ENCODE measurements around the gene SCN4B.
"Not testable (repeated sequence)": the region's sequence is repeated elsewhere in the genome, so short reads cannot be mapped to it uniquely, and the experiment has no call there.

SCN4B gene, protein sequence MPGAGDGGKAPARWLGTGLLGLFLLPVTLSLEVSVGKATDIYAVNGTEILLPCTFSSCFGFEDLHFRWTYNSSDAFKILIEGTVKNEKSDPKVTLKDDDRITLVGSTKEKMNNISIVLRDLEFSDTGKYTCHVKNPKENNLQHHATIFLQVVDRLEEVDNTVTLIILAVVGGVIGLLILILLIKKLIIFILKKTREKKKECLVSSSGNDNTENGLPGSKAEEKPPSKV

DNA sequence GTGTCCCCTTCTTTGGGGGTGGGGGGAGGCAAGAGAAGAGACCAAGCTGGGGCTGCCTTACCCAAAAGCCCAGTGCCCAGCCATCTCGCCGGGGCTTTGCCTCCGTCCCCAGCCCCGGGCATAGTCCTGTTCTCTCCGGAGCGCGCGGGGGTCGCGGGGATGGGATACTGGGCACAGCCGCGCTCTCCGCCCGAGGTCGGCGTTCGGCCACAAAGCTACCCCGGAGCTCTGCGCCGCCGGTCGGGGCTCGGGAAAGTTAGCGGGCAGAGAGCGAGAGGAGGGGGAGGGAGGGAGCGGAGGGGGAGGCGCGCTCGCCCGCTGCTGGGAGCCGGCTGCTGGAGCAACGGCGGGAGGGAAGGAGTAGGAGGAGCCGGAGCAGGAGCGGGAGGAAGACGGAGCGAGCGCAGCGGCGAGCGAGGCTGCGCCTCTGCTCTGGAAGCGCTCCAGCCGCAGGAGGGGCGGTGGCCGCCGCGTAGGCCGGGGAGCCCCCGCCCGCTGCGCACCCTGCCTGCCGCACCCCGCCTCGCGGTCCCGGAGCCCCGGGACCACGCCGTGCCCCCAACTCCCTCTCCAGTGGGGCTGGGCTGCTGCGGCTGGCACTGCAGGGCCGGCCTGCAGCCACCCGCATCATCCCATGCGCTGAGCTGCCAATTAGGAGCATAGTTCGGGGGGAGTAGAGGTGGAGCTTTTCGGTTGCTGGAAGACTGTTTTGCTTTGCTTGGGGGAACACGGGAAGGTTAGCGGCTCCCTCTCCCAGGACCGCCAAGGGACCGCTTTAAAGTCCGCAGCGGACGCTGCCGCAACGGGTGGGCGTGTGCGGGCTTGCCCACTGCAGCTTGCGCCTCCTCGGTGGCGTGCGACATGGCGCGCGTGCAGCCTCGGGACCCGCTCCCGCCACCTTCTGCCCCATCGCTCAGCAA lies at the start of gene SCN4B:
TSS of gene SCN4B (minus strand) at position 272 of the 920 bp plus-strand sequence. CDS start at position 122, 150 bp downstream.
- DNase-seq, result no peak

DNA sequence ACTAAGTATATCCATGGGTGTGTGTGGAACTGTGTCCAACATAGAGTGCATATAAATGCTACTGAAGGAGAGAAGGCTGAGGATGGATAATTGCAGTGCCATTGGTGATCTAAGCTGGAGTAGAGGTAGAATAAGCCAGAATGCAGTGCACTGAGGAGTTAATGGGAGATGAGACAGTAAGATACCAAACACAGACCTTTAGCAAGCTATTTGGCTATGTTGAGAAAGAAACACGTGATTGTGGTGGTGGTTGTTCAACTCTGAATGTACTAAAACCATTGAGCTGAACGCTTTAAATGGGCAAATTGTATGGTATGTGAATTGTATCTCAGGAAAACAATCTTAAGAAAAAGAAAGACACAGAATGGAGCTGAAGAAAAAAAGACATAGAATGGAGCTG lies 49.3 kb upstream of the SCN4B start:
- DNase-seq, result no peak

DNA sequence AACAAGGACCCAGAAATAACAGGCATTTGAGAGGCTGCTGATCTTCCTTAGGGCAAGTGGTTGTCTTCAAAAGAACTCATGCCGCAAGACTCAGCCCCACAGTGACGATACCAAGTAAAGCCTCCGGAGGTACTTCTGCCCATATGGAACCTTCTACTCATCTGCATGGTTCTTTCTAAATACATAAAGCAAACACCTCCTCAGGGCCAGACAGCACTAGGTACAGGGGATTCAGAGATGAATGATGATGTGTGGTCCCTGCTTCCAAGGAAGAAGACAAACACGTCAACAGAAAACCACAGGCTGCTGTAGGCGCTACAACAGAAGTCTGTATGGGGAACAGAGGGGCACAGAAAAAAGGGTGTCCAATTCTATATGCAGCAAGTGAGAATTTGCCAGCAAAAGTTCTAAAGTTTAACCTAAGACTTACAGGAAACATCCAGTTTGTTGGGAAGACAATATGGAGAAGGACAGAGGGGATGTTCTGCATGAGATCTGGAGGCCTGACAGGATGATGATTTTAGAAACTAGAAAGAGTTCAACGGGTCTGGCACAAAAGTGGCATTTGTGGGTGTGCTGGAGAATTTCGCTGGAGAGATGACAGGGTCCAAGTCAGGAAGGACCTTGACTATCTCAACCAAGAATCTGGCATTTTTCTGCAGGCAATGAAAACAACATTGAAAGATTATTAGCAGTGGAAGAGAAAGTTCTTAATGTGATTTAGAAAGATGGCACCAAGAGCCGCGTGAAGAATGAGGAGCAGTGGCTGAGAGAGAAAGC lies 48.5 kb upstream of the SCN4B start:
- DNase-seq, result peak; percentile 33

DNA sequence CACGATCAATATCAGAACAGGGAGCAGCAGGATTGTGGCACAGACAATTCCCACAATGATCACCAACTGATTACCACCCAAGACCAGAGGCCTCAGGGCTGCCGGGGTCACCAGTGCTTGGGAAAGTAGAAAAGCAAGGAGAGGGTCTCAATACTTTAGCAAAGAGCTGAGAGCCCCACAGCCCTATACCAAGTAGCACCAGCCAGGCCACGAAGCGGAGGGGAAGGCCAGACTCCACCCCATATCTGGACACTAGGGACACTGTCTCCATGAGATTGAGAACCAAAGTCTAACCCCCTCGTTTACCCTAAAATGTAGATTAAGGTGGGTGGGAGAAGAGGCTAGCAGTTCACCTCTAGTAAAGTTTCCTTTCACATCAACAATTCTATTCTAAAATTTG lies 47.9 kb upstream of the SCN4B start:
- DNase-seq, result no peak

DNA sequence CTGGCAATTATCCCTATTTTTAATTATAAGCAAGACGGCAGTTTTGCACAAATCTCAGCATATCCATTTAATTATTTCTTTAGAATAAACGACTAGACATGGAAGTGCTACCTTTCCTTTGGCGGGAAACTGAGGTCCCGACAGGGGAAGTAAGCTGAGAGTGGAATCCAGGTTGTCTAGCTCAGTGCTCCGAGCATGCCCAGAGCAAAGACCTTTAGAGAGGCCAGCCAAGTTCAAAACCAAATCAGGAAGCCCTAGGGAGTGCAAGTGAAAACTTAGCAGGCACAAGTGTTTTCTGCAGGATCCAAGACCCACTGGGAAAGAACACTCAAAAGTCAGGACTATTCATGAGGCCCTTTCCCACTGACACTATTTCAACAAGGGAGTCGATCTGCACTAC lies 46.5 kb upstream of the SCN4B start:
- no peak for DNase-seq

DNA sequence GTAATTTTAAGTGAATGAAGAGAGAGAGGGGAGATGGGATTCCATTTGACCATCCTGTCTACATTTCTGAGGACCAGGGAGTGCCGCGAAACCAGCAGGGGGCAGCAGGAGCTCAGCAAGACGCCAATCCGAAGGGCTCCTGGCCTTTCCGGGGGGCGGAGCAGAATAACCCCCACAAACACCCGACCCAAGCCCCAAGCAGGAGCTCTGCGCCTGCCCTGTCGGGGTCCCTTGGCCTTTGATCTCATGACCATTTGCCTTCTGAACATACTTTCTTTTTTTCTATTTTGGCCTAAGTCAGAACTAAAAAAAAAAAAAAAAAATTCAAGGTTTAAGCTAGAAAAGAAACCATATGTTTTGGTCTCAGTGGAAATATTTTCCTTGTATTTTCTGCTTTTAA lies 45.7 kb upstream of the SCN4B start:
- peak; percentile 83 for DNase-seq

DNA sequence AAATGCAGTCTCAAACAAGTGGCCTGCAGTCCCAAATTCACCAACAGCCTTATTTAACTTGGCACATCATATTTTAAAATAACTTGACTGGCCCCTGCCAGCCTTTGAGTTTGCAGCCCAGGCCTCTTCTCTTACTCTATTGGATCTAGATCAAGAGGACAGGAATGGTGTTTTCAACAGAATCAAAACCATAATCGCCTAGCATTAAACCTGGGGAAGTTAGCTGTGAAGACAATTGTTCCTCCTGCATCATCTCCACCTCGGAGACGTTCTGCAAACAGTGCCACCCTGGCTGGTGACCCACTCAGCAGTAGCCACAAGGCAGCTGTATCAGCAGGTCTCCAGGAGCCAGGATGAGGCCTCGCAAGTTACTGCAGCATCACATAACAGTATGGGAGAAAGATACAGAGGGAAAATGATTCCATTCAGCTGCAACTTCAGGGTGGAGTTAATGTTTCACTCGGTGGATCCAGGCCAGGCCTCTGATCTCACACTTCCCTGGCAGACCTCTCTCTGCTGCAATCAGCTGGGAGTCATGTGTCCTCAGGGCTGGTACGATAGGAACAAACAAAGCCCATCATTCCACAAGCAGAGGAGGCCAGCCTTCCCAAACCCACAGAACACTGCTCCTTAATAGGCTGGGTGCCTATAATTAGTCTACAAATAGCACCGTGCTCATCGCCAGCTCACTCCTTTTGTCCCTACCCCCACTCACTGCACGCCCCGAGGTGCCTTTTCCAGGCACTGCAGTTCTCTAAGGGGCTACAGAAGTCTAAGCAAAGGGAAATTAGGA lies 42.4 kb upstream of the SCN4B start:
- DNase-seq, result no peak

DNA sequence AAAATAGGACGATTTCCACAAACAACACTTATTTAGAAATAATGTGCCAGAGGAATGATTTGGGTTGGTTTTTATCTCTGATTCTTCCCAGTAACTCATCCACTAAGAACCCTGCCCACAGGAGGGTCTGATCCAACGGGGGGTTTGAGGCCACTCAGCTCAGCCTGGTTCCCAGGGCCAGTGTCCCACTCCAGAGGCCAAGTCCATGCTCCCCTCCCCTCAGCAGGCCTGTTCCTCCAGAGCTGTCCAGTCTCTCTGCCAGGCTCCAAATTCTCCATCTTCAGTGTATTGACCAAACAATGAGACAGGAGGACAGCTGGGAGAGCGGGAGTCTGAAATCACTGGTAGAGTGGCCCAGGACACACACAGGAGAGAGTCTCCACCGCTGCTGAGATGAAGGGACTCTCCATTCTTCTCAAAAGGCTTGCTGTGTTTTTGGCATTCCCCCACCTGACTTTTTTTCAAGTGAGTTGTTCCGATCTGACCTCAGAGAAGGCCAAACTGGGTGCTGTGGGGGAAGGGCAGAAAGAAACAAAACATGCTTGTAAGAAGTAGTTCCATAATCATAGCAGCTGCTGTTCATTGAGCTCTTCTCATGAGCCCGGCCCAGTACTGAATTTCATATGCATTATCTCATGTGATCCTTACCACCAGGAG lies 41.4 kb upstream of the SCN4B start:
- no peak for DNase-seq

DNA sequence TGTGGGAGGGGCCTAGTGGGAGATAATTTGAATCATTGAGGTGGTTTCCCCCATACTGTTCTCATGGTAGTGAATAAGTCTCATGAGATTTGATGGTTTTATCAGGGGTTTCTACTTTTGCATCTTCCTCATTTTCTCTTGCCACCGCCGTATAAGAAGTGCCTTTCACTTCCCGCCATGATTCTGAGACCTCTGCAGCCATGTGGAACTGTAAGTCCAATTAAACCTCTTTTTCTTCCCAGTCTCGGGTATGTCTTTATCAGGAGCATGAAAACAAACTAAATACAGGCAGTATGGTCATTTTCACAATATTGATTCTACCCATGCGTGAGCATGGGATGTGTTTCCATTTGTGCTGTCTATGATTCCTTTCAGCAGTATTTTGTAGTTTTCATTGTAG lies 40.2 kb upstream of the SCN4B start:
- DNase-seq, result not testable (repeated sequence)

DNA sequence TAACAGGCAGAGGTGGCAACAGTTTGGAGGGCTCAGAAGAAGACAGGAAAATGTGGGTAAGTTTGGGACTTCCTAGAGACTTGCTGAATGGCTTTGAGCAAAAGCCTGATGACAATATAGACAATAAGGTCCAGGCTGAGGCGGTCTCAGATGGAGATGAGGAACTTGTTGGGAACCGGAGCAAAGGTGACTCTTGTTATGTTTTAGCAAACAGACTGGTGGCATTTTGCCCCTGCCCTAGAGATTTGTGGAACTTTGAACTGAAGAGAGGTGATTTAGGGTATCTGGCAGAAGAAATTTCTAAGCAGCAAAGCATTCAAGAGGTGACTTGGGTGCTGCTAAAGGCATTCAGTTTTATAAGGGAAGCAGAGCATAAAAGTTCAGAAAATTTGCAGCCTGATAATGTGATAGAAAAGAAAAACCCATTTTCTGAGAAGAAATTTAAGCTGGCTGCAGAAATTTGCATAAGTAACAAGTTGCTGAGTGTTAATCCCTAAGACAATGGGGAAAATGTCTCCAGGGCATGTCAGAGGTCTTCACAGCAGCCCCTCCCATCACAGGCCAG lies 38.4 kb upstream of the SCN4B start:
- not testable (repeated sequence) for DNase-seq

DNA sequence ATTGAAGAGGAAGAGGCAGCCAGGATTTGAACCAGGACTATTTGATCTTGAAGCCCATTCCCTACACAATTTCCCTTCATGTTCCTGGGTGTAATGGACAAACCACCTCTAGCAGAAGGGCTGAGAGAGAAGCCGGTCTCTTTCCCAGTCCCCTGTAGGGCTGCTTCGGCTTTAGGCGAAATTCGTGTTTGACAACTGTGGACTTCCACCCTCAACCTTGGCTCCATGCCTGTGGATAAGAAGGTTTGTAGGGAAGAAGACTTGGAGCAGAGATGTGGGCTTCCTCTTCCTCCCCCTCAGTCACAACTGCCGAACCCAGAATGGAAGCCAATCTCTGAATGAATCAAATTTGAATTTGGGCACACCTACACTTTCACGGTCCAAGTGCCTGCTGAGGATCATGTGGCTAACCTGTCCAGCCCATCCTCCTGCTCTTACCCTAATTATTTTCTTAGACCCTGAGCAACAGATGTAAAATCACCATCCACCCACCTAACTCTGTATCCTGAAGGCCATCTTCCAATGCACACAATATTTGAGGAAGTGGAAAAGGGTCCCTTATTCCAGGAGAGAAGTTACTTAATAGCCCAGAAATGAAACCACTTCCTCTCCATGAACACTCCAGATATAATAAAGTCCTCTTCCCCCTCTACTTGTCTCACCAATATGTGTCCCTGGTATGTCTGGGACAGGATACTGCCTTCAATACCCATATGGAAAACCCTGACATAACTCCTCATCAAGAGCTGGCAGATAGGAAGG lies 33.9 kb upstream of the SCN4B start:
- no peak for DNase-seq

DNA sequence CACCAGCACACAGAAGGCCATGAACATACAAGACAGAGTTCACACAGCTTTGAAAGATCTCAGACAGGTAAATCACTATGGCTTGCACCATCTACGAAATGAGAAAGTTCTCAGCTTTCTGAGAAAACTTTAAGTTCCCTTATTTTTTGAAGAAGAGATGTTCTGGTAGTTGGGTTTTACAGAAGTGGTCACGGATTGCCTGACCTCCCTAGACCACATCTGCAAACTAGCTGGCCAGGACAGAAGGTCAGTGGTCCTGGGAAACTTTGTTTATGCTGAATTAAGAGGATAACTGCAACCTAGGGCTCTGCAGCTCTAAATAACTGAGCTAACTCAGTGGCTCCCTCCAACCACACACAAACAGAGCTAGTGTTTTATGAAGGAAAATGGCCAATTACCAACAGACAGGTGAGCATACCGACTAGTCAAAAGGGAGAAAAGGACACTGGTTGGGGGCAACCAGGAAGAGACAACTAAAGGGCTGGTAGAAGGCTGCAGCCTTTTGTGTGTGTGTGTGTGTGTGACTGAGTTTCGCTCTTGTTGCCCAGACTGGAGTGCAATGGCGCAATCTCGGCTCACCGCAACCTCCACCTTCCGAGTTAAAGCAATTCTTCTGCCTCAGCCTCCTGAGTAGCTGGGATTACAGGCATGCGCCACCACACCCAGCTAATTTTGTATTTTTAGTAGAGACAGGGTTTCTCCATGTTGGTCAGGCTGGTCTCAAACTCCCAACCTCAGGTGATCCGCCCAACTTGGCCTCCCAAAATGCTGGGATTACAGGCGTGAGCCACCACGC lies 32.4 kb upstream of the SCN4B start:
- DNase-seq, result no peak

DNA sequence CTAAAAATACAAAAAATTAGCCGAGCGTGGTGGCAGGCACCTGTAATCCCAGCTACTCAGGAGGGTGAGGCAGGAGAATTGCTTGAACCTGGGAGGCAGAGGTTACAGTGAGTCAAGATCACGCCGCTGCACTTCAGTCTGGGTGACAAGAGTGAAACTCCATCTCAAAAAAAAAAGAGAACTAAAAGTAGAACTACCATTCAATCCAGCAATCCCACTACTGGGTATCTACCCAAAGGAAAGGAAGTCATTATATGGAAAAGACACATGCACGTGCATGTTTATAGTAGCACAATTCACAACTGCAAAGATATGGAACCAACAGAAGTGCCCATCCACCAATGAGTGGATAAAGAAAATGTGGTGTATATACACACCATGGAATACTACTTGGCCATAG lies 31.1 kb upstream of the SCN4B start:
- DNase-seq, result not testable (repeated sequence)

DNA sequence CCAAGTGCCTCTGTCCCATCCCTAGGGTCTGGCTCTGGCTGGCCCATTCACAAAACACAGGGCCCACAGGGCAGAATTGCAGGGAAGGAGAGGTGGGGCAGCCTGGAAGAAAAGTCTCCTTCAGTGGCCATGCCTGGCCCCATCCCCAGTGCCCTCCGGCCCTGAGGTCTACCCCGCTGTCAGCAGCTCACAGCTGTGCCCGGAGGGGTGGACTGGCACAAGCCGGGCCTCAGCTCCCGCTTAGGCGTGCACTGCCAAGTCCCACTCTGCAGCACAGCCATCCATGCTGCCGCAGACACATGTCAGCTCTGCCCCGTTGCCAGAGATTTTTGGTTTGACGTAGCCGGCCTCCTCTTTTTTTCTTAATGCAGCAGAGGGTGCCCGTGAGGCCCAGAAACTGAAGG lies 27.7 kb upstream of the SCN4B start:
- no peak for DNase-seq

DNA sequence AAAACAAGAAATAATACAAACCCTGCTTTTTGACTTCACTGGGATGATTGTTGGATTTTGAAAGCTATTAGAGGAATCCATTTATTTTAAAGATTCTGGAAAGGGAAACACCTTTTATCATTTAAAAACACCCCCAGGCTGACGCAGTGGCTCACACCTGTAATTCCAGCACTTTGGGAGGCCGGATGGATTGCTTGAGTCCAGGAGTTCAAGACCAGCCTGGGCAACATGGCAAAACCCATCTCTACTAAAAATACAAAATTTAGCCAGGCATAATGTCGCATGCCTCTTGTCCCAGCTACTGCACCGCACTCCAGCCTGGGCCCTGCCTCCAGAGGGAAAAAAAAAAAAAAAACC lies 24.1 kb upstream of the SCN4B start:
- DNase-seq, result no peak

DNA sequence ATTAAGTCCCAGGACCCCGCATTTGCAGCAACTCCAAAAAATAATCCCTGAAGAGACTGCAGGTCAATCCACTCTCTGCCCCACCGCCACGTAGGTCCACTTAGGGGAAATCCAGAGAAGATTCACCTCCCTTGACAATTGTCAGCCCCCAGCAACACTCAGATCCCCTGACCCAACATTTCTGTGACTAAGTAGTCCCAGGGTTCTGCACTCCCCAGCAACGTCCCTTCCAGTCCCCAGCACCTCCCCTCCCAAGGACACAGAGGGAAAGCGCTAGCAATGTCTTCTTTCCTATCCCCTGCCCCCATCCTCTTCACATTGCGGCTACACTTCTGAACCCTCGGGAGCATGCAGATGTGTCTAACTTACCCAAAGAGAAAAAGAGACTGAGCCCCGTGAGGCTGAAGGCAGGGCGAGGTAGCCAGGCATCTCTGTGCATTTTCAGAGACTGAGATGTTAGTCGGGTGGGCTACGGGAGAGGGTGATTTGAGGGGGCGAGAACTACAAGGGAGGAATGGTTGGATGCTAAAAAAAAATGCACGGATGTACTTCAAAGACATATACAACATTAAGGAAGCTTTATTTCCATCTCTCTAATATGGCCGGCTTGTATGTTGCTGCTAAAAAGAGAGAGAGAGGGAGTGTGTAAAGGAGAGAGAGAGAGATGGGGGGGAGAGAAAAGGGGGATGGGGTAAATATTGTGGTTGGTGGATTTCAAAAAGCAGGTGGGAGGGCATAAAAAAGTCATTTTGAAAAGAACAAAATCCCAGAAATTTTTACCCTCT lies 23.6 kb upstream of the SCN4B start, which contains the start of gene SCN2B:
TSS of gene SCN2B (minus strand) at position 647 of the 785 bp plus-strand sequence. CDS start at position 439, 208 bp downstream.
- DNase-seq, result no peak

DNA sequence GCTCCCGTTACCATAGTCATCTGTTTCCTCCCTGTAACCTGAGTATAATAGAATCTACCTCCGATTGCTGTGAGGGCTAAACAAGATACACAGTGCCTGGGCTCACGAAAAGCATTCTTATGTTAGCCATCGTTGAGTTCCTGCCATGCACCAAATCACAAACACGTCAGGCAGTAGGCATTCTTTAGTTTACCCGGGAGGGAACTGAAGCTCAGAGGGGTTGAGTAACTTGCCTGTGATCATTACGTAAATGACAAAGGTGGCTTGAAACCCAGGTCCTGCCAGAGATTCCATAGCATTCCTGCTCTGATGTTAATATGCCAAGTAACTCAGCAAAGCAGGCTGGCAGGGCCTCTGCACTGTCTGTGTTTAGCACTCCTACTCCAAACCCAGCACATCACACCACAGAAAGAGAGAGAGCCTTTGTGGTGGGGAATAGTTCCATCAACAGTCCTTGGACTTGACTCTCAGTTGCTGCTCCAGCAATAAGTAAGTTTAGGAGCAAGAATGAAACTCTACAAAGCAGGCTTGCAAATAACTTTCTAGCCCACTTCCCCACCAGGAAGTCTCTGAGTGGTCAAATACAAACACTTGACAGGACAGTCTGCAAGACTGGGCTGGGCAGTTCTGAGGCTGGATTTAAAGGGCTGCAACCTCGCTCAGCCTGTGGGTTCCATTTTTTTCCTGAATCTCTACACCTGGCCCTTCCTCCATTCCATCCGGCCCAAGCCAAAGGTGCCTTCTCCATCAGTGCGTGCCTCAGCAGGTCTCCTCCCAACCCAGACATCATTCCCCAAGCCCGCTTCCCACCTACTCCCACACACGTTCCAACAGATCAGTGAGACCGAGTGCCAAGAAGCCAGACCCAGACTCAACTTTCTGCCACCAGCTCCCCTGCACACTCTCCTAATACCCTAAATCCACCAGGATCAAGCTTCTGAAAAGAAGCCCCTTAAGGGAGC lies 22.7 kb upstream of the SCN4B start:
- no peak for DNase-seq

DNA sequence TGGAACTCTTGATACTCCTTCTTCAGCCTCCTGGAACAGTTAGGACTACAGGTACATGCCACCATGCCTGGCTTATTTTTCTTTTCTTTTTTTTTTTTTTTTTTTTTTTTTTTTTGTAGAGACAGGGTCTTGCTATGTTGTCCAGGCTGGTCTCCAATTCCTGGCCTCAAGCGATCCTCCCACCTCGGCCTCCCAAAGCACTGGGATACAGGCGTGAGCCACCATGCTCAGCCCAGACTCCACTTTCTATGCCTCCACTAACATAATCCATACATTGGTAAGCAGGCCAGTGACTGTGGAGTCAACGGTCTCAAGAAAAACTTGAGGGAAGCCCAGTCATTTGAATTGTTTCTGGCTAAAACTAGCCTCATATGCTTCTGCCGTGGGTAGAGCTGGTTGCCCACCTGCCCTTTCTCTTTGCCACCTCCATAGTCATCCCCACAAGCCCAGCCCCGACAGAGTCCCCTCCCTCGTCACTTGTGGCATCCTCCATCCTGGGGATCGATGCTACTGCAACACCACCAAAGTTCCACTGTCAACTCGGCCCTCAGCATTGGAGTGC lies 21.5 kb upstream of the SCN4B start:
- no peak for DNase-seq
